Mononuclear cell (primary cell): ENCODE measurements around the gene GPR6. TPM values are rescaled to one million over a fixed set of nuclear protein-coding genes. Genes with fewer than 3 reads are reported as not detected.

Experiments
- H3K27me3 ChIP-seq: 2 replicates; pipeline ENCODE4 v1.6.0; 2011; ENCODE audit warnings: low read length, control low read depth; ENCODE audit not compliant: insufficient read depth
- H3K4me1 ChIP-seq: 2 replicates; pipeline ENCODE4 v1.5.1; 2011; ENCODE audit warnings: mild to moderate bottlenecking, low read length, control low read depth; ENCODE audit not compliant: insufficient read depth
- H3K4me3 ChIP-seq: 2 replicates; pipeline ENCODE4 v1.5.1; 2011; ENCODE audit warnings: mild to moderate bottlenecking, low read length, moderate library complexity
- H3K9me3 ChIP-seq: 2 replicates; pipeline ENCODE4 v1.5.1; 2011; ENCODE audit warnings: low read depth, mild to moderate bottlenecking, control low read depth, low read length
- total RNA-seq: library from RNA; depleted of rRNA; stranded (reverse); fragments of >200 nt; gene quantifications from one replicate; pipeline ENCODE4 v1.2.3, GENCODE V29; 2012

The GPR6 gene
- total RNA-seq, 1 donor, result not detected

DNA sequence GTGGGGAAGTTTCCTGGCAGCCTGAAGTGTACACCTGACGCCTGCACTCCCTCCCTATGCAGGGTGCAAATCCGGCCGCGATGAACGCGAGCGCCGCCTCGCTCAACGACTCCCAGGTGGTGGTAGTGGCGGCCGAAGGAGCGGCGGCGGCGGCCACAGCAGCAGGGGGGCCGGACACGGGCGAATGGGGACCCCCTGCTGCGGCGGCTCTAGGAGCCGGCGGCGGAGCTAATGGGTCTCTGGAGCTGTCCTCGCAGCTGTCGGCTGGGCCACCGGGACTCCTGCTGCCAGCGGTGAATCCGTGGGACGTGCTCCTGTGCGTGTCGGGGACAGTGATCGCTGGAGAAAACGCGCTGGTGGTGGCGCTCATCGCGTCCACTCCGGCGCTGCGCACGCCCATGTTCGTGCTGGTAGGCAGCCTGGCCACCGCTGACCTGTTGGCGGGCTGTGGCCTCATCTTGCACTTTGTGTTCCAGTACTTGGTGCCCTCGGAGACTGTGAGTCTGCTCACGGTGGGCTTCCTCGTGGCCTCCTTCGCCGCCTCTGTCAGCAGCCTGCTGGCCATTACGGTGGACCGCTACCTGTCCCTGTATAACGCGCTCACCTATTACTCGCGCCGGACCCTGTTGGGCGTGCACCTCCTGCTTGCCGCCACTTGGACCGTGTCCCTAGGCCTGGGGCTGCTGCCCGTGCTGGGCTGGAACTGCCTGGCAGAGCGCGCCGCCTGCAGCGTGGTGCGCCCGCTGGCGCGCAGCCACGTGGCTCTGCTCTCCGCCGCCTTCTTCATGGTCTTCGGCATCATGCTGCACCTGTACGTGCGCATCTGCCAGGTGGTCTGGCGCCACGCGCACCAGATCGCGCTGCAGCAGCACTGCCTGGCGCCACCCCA is 1.2 kb downstream of the GPR6 start:
- Histone ChIP-seq H3K4me3 (no peak overlapping the region), H3K4me1 (no peaks in the 10 kb centered on the region), H3K9me3 (no peaks in the 10 kb centered on the region), H3K27me3 (peaks cover 63% of the 10 kb centered on the region)

DNA sequence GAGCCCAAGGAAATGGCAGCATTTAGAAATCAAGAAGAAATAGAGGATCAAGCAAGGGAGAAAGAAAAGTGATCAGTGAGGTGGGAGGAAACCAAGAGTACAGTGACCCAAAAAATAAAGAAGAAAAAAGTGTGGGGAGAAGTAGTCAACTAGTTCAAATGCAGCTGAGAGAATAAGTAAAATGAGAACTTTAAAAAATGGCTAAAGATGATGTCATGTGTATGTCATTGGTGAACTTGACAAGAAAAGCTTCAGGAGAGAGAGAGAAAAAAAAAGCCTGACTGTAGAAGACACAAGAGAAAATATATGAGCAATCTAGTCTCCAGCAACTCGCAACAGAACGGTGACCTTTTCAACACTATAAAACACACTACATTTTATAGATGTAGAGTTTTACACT is 6.3 kb downstream of the GPR6 start:
- Histone ChIP-seq H3K4me3 (no peak overlapping the region), H3K4me1 (no peaks in the 10 kb centered on the region), H3K9me3 (no peaks in the 10 kb centered on the region), H3K27me3 (peaks cover 30% of the 10 kb centered on the region)

- peaks cover 5% of the 10 kb centered on the region for H3K27me3 ChIP-seq
- H3K9me3 ChIP-seq, result no peaks in the 10 kb centered on the region
- no peak overlapping the region for H3K4me3 ChIP-seq
- no peaks in the 10 kb centered on the region for H3K4me1 ChIP-seq
Measured at GRCh38 chr6:109987196-109987595, 9.1 kb downstream of the GPR6 start.

DNA sequence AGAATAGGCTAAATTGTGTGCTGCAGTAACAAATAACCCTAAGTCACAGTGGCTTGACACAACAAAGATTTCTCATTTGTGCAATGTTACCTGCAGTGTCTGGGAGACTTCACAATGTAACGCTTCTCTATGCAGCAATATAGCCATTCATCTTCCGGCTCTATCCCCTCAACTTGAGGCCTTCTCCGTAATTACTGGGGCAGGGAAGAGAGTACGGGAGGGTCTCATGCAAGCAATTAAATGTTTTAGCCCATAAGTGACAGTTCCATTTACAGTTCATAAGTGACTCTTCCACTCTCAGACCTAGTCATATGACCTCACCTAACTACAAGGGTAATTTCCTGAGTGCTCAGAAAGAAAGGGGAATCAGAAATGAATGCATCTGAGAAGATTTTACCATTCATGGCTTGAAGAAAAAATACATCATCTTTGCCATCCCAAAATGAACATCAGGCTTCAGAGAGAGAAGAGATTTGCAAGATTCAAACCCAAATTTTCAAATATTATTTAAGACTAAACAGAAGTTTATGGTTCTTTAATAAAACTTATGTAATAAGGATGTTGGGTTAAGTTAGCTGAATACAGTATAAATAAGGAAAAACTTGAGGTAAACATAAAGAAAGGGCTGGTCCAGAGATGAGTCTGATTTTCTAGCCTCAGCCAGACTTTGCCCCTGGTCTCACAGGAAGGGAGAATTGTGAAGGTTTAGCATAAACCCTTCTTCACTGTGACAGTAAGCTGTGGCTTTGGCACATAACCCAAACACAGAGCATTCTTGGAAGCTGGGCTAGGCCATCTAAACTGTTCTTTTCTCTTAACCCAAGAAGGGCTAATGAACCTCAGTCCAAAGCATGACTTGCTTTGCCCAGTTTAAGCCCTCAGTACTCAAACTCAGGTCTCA is 13.3 kb downstream of the GPR6 start:
- Histone ChIP-seq H3K27me3 (peaks cover 5% of the 10 kb centered on the region), H3K4me3 (no peak overlapping the region), H3K9me3 (no peaks in the 10 kb centered on the region), H3K4me1 (no peaks in the 10 kb centered on the region)

- no peak overlapping the region for H3K4me3 ChIP-seq
Measured at GRCh38 chr6:109998159-109998785, 20.2 kb downstream of the GPR6 start.

GRCh38 chr6:109999740-110000139 is 21.6 kb downstream of the GPR6 start:
- Histone ChIP-seq H3K9me3 (peaks cover 15% of the 10 kb centered on the region), H3K4me3 (no peak overlapping the region), H3K4me1 (no peaks in the 10 kb centered on the region), H3K27me3 (peaks cover 8% of the 10 kb centered on the region)

More at GRCh38 chr6:109998159-109998785, 20.2 kb downstream of the GPR6 start:
- Histone ChIP-seq H3K4me1 (no peaks in the 10 kb centered on the region), H3K27me3 (peaks cover 4% of the 10 kb centered on the region), H3K9me3 (peaks cover 15% of the 10 kb centered on the region)

- peaks cover 15% of the 10 kb centered on the region for H3K9me3 ChIP-seq
- H3K4me3 ChIP-seq, result no peak overlapping the region
- no peaks in the 10 kb centered on the region for H3K4me1 ChIP-seq
- peaks cover 8% of the 10 kb centered on the region for H3K27me3 ChIP-seq
Measured at GRCh38 chr6:110002676-110003075, 24.6 kb downstream of the GPR6 start.

- no peak overlapping the region for H3K4me3 ChIP-seq
- H3K27me3 ChIP-seq, result no peaks in the 10 kb centered on the region
- no peaks in the 10 kb centered on the region for H3K9me3 ChIP-seq
- H3K4me1 ChIP-seq, result no peaks in the 10 kb centered on the region
Measured at GRCh38 chr6:110013386-110013785, 35.3 kb downstream of the GPR6 start.

DNA sequence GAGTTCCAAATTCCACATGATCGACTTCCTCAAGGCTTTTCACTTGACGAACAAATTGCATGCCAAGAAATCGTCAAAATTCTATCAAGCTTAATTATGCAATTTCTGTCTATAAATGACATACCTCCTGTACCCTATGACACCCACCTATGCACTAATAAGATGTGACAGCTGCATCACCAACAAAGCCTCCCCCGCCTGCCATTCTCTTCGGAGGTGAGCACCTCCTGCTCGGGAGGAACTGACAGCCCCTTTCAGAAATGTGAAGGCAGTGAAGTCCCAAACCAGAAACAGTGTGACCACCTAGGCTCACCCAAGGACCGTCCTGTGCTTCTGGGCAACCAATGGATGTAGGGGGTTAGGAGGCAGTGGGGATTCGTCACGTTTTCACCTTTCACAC is 37.1 kb downstream of the GPR6 start:
- H3K27me3 ChIP-seq, result no peaks in the 10 kb centered on the region
- H3K4me3 ChIP-seq, result no peak overlapping the region
- no peaks in the 10 kb centered on the region for H3K9me3 ChIP-seq
- no peaks in the 10 kb centered on the region for H3K4me1 ChIP-seq

GRCh38 chr6:110017306-110017705 is 39.2 kb downstream of the GPR6 start:
- H3K4me3 ChIP-seq, result no peak overlapping the region
- H3K9me3 ChIP-seq, result no peaks in the 10 kb centered on the region
- H3K27me3 ChIP-seq, result no peaks in the 10 kb centered on the region
- peaks cover 8% of the 10 kb centered on the region for H3K4me1 ChIP-seq

DNA sequence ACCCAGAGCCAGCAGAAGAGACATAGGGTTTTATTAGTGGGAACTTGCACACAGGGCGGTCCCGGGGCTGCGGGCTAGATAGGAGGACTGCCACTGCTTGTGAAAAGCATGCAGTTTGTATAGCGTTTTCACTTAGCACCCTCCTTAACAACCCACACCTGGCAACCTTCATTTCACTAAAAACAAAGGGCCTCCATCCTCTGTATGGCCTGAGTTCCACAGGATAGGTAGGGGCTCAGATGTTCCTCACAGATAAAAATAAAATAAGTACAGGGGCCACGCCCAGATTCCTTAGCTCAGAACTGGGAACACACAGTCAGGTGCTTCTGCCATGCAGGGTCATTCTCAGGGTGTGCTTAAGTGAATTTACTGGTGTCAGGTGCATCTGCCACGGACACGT is 39.8 kb downstream of the GPR6 start:
- Histone ChIP-seq H3K9me3 (no peaks in the 10 kb centered on the region), H3K4me3 (no peak overlapping the region), H3K27me3 (no peaks in the 10 kb centered on the region), H3K4me1 (peaks cover 8% of the 10 kb centered on the region)

DNA sequence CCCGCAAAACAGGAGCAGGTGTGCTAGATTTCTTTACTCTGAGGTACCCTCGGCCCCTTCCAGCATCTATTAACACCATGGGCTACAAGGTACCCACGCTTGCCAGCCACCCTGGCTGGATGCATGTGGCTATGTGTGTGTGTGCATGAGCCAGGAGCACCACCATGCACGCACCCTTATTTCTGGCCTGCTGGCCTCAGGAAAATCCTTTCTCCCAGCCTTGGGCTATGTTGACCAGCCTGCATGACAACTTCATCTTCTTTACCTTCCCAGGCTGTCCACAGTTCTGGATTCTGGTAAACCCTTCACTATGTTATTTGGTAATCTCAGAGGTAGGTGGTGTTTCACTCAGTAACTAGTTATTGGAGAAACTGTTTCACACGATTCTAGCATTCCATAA is 40.4 kb downstream of the GPR6 start:
- H3K4me1 ChIP-seq, result peaks cover 8% of the 10 kb centered on the region
- H3K9me3 ChIP-seq, result no peaks in the 10 kb centered on the region
- H3K4me3 ChIP-seq, result no peak overlapping the region
- no peaks in the 10 kb centered on the region for H3K27me3 ChIP-seq

- H3K4me1 ChIP-seq, result peaks cover 8% of the 10 kb centered on the region
- H3K4me3 ChIP-seq, result no peak overlapping the region
- no peaks in the 10 kb centered on the region for H3K27me3 ChIP-seq
- no peaks in the 10 kb centered on the region for H3K9me3 ChIP-seq
Measured at GRCh38 chr6:110020888-110021287, 42.8 kb downstream of the GPR6 start.

- Histone ChIP-seq H3K4me1 (no peaks in the 10 kb centered on the region), H3K9me3 (no peaks in the 10 kb centered on the region), H3K4me3 (no peak overlapping the region), H3K27me3 (no peaks in the 10 kb centered on the region)
Measured at GRCh38 chr6:110029144-110029543, 51.0 kb downstream of the GPR6 start.
